H9 (cell line): ENCODE measurements around the gene NRXN3. TPM values are rescaled to one million over a fixed set of nuclear protein-coding genes. Genes with fewer than 3 reads are reported as not detected.
A peak's percentile ranks its signal among the peaks of the same experiment; 100 is the strongest.

ENCODE experiments used
- DNase-seq: peaks from one replicate; pipeline ENCODE4 v3.0.0-alpha.2; 2017
- H2AFZ ChIP-seq: one replicate; pipeline ENCODE4 v1.6.1; 2013; ENCODE audit warnings: mild to moderate bottlenecking, low read length, control low read depth, moderate library complexity
- H2AK5ac ChIP-seq: 2 replicates; pipeline ENCODE4 v1.6.1; 2013; ENCODE audit warnings: low read length, control low read depth, mixed read lengths; ENCODE audit not compliant: insufficient read length
- H2BK120ac ChIP-seq: one replicate; pipeline ENCODE4 v1.6.1; 2013; ENCODE audit warnings: low read depth, mild to moderate bottlenecking, low read length, control low read depth, inconsistent platforms; ENCODE audit not compliant: poor library complexity, severe bottlenecking
- H2BK12ac ChIP-seq: 2 replicates; pipeline ENCODE4 v1.6.1; 2013; ENCODE audit warnings: low read length, control low read depth, mixed read lengths, low read depth; ENCODE audit not compliant: insufficient read length
- H2BK15ac ChIP-seq: 2 replicates; pipeline ENCODE4 v1.6.1; 2013; ENCODE audit warnings: low read depth, low read length, control low read depth
- H2BK20ac ChIP-seq: one replicate; pipeline ENCODE4 v1.6.1; 2013; ENCODE audit warnings: low read depth, mild to moderate bottlenecking, low read length, control low read depth, inconsistent platforms; ENCODE audit not compliant: poor library complexity, severe bottlenecking
- H2BK5ac ChIP-seq: 2 replicates; pipeline ENCODE4 v1.6.1; 2013; ENCODE audit warnings: low read length, control low read depth, mixed read lengths; ENCODE audit not compliant: insufficient read length
- H3K14ac ChIP-seq: 2 replicates; pipeline ENCODE4 v1.6.1; 2013; ENCODE audit warnings: low read length, control low read depth; ENCODE audit not compliant: insufficient read depth
- H3K18ac ChIP-seq: 2 replicates; pipeline ENCODE4 v1.6.1; 2013; ENCODE audit warnings: low read depth, mild to moderate bottlenecking, mixed read lengths, low read length, control low read depth; ENCODE audit not compliant: insufficient read length
- H3K23ac ChIP-seq: 2 replicates; pipeline ENCODE4 v1.6.1; 2013; ENCODE audit warnings: low read length, control low read depth, mixed read lengths, low read depth; ENCODE audit not compliant: insufficient read length
- H3K23me2 ChIP-seq: 2 replicates; pipeline ENCODE4 v1.6.1; 2013; ENCODE audit warnings: low read depth, mild to moderate bottlenecking, mixed read lengths, low read length, control low read depth; ENCODE audit not compliant: insufficient read length, poor library complexity, severe bottlenecking
- H3K27ac ChIP-seq: 2 replicates; pipeline ENCODE4 v1.5.1; 2013; ENCODE audit warnings: low read length, control low read depth, mixed read lengths, low read depth; ENCODE audit not compliant: insufficient read length
- H3K27me3 ChIP-seq: 2 replicates; pipeline ENCODE4 v1.6.1; 2013; ENCODE audit warnings: low read length, control low read depth, inconsistent platforms; ENCODE audit not compliant: insufficient read depth
- H3K4ac ChIP-seq: 2 replicates; pipeline ENCODE4 v1.6.1; 2013; ENCODE audit warnings: low read depth, mild to moderate bottlenecking, control low read depth, inconsistent platforms, low read length, moderate library complexity
- H3K4me1 ChIP-seq: 2 replicates; pipeline ENCODE4 v1.6.1; 2013; ENCODE audit warnings: low read length, control low read depth, inconsistent platforms; ENCODE audit not compliant: insufficient read depth
- H3K4me2 ChIP-seq: 2 replicates; pipeline ENCODE4 v1.6.1; 2013; ENCODE audit warnings: low read length, control low read depth, mixed read lengths; ENCODE audit not compliant: insufficient read length, insufficient read depth
- H3K56ac ChIP-seq: 2 replicates; pipeline ENCODE4 v1.6.1; 2013; ENCODE audit warnings: low read depth, mild to moderate bottlenecking, mixed read lengths, low read length, control low read depth; ENCODE audit not compliant: insufficient read length
- H3K79me1 ChIP-seq: 2 replicates; pipeline ENCODE4 v1.6.1; 2013; ENCODE audit warnings: low read depth, mild to moderate bottlenecking, moderate library complexity, low read length, control low read depth, inconsistent platforms; ENCODE audit not compliant: insufficient read depth, poor library complexity, severe bottlenecking
- H3K79me2 ChIP-seq: 2 replicates; pipeline ENCODE4 v1.6.1; 2013; ENCODE audit warnings: low read length, control low read depth, inconsistent platforms; ENCODE audit not compliant: insufficient read depth
- H3K9ac ChIP-seq: 2 replicates; pipeline ENCODE4 v1.6.1; 2013; ENCODE audit warnings: low read length, control low read depth, mixed read lengths; ENCODE audit not compliant: insufficient read length; ENCODE audit errors: extremely low read depth
- H3K9me3 ChIP-seq: one replicate; pipeline ENCODE4 v1.6.1; 2013; ENCODE audit warnings: low read depth, low read length, inconsistent platforms; ENCODE audit not compliant: control insufficient read depth
- H3T11ph ChIP-seq: one replicate; pipeline ENCODE4 v1.6.1; 2013; ENCODE audit warnings: mild to moderate bottlenecking, low read length, control low read depth, inconsistent platforms
- H4K20me1 ChIP-seq: one replicate; pipeline ENCODE4 v1.6.1; 2013; ENCODE audit not compliant: control insufficient read depth, insufficient read length, insufficient read depth
- H4K5ac ChIP-seq: 2 replicates; pipeline ENCODE4 v1.6.1; 2013; ENCODE audit warnings: low read depth, mild to moderate bottlenecking, mixed read lengths, low read length, control low read depth; ENCODE audit not compliant: insufficient read length
- H4K8ac ChIP-seq: replicated peaks from 2 replicates; pipeline ENCODE4 v1.6.1; 2013; ENCODE audit warnings: low read length, control low read depth, mixed read lengths, low read depth; ENCODE audit not compliant: insufficient read length
- H4K91ac ChIP-seq: 2 replicates; pipeline ENCODE4 v1.6.1; 2013; ENCODE audit warnings: low read depth, mild to moderate bottlenecking, moderate library complexity, mixed read lengths, low read length, control low read depth; ENCODE audit not compliant: insufficient read length
- H3K27ac Mint-ChIP-seq, 3 experiments: 2 replicates in 2 of 3; 3 replicates in 1 of 3; pipeline ENCODE4 v1.8.0; 2020 to 2021; ENCODE audit warnings: mixed read lengths in 3 of 3, mild to moderate bottlenecking in 1 of 3, moderate library complexity in 1 of 3
- H3K27me3 Mint-ChIP-seq: 2 replicates; pipeline ENCODE4 v1.8.0; 2021; ENCODE audit warnings: low read depth, mild to moderate bottlenecking, moderate library complexity, mixed read lengths
- H3K36me3 Mint-ChIP-seq, 3 experiments: 2 replicates in 2 of 3; 3 replicates in 1 of 3; pipeline ENCODE4 v1.8.0; 2020 to 2021; ENCODE audit warnings: low read depth in 3 of 3, mixed read lengths in 3 of 3; ENCODE audit not compliant: insufficient read depth in 1 of 3
- H3K4me1 Mint-ChIP-seq, 2 experiments: 2 replicates each; pipeline ENCODE4 v1.8.0; 2020; ENCODE audit warnings: mixed read lengths in 2 of 2
- H3K4me3 Mint-ChIP-seq, 2 experiments: 2 replicates in 1 of 2; 3 replicates in 1 of 2; pipeline ENCODE4 v1.8.0; 2020 to 2021; ENCODE audit warnings: mild to moderate bottlenecking in 2 of 2, mixed read lengths in 2 of 2, moderate library complexity in 1 of 2
- H3K9me3 Mint-ChIP-seq, 2 experiments: 2 replicates in 1 of 2; 3 replicates in 1 of 2; pipeline ENCODE4 v1.8.0; 2020; ENCODE audit warnings: mild to moderate bottlenecking in 2 of 2, mixed read lengths in 2 of 2, moderate library complexity in 1 of 2
- CTCF ChIP-seq: fragments of 200-600 bp; sonication (generic); conservative IDR thresholded peaks from 3 replicates; pipeline ENCODE4 v1.8.0; 2021; ENCODE audit warnings: antibody characterized with exemption, mild to moderate bottlenecking
- WGBS: extraction: QIAGEN DNeasy Blood & Tissue Kit; methylation state at CpG from one replicate; pipeline ENCODE4 v1.1.7; 2013; ENCODE audit warnings: missing lambda C conversion rate, low lambda C conversion rate, mixed read lengths; ENCODE audit not compliant: insufficient read length; ENCODE audit errors: extremely low coverage; 5-methylcytosine and 5-hydroxymethylcytosine counted together
- total RNA-seq: library from RNA; stranded (reverse); gene quantifications from 2 replicates; pipeline ENCODE4 v1.2.1, GENCODE V29; 2021

The NRXN3 gene
- total RNA-seq, 1 experiment from 2014 or later, result 1.8 TPM

- Histone ChIP-seq H4K20me1 (no peaks in the 10 kb centered on the region), H3K14ac (no peak overlapping the region), H2BK12ac (no peak overlapping the region), H3K27me3 (no peaks in the 10 kb centered on the region), H4K8ac (no peak overlapping the region), H3T11ph (no peak overlapping the region), H3K23ac (no peak overlapping the region), H3K4me2 (no peak overlapping the region), H3K18ac (no peak overlapping the region), H3K56ac (no peak overlapping the region), H3K79me1 (no peaks in the 10 kb centered on the region), H3K4ac (no peak overlapping the region), H4K91ac (no peak overlapping the region), H2BK15ac (no peak overlapping the region), H2AK5ac (no peak overlapping the region), H2BK20ac (no peak overlapping the region), H2BK120ac (no peak overlapping the region), H4K5ac (no peak overlapping the region), H2BK5ac (no peak overlapping the region), H3K9me3 (no peaks in the 10 kb centered on the region), H3K79me2 (no peaks in the 10 kb centered on the region), H3K4me1 (no peaks in the 10 kb centered on the region), H3K27ac (no peak overlapping the region), H3K9ac (no peak overlapping the region), H2AFZ (no peak overlapping the region), H3K23me2 (no peaks in the 10 kb centered on the region)
- DNase-seq, result no peak
- peaks cover 2% of the 10 kb centered on the region; the same call in 1 of the 2 replicates for H3K27me3 Mint-ChIP-seq
- no peak overlapping the region for H3K4me3 Mint-ChIP-seq
- no peak for TF ChIP-seq CTCF
- H3K27ac Mint-ChIP-seq, result peak overlapping the region in 1 of 3 experiments; percentile 36; a peak in 1 of 7 replicates
- H3K4me1 Mint-ChIP-seq, result peaks cover 21% of the 10 kb centered on the region in 2 experiments
- H3K36me3 Mint-ChIP-seq, result peaks cover 0 to 11% (median 4%) of the 10 kb centered on the region in 3 experiments; a peak in 4 of 7 replicates
- peaks cover 10% of the 10 kb centered on the region in 2 experiments; a peak in 4 of 5 replicates for H3K9me3 Mint-ChIP-seq
- no CpG with 5 or more reads among the region's 5 CpGs for WGBS
These were observed 47.7 kb upstream of the NRXN3 start for GRCh38 chr14:78122436-78122835.
